BJ (cell line): ENCODE results near the gene FBXL12. TPM values are rescaled to one million over a fixed set of nuclear protein-coding genes. Genes with fewer than 3 reads are reported as not detected.
"Not testable (repeated sequence)": the region's sequence is repeated elsewhere in the genome, so short reads cannot be mapped to it uniquely, and the experiment has no call there.

Experiments used
- CTCF ChIA-PET: fragments of 350-600 bp; formaldehyde crosslinking; extraction: SDS; loops from one replicate; lab custom pipeline; 2021; ENCODE audit warnings: antibody characterized with exemption, inconsistent platforms; lab: Yijun Ruan, JAX
- POLR2A ChIA-PET: fragments of 300-600 bp; sonication (Branson Sonifier 250); formaldehyde crosslinking; extraction: SDS; loops from one replicate; lab custom pipeline; 2021; ENCODE audit warnings: antibody characterized with exemption; lab: Charles Lee
- DNase-seq: peaks from one replicate; pipeline ENCODE4 v3.0.0-alpha.2; 2011; ENCODE audit warnings: low read depth
- H3K27me3 ChIP-seq: 2 replicates; pipeline ENCODE4 v1.6.0; 2011; ENCODE audit warnings: low read length; ENCODE audit not compliant: control insufficient read depth, insufficient read depth
- H3K36me3 ChIP-seq: 2 replicates; pipeline ENCODE4 v1.5.1; 2011; ENCODE audit warnings: low read length; ENCODE audit not compliant: control insufficient read depth, insufficient read depth
- H3K4me3 ChIP-seq: 2 replicates; pipeline ENCODE4 v1.5.1; 2011; ENCODE audit warnings: low read depth, mild to moderate bottlenecking, control low read depth, low read length
- polyA plus RNA-seq: library from polyadenylated mRNA; depleted of rRNA; stranded (reverse); fragments of >200 nt; gene quantifications from 2 replicates; pipeline ENCODE4 v1.2.3, GENCODE V29; 2011
- TF ChIP-seq, protein P1 (sequence below): IDR thresholded peaks from 2 replicates; pipeline ENCODE4 v1.5.1; 2011; ENCODE audit warnings: low read depth, mild to moderate bottlenecking, control low read depth, inconsistent platforms, low read length, moderate library complexity; ENCODE audit not compliant: insufficient read depth

The FBXL12 gene
- polyA plus RNA-seq, 1 experiment: 35.3 TPM

DNA sequence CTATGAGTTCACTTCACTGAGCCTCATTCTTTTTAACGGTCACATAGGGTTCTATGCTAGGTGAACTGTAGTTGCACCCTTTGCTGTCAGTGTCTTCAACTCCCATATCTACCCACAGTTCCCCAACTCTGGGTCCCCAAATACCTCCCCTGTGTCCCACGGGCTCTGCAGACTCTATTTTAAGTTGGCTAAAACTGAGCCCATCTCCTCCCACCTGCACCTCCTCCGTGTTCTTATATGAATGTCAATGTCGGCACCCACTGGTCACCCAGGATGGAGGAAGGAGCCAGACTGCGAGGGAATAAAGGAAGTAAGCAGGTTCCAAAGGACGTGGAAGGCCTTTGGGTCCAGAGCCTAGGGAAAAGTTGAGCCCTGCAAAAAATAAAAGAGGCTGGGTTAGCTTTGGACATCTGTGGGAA, 15.4 kb upstream of the FBXL12 start:
- Histone ChIP-seq H3K36me3 (peaks cover 11% of the 10 kb centered on the region), H3K27me3 (no peaks in the 10 kb centered on the region), H3K4me3 (peak overlapping the region; percentile 78; the same call in 1 of the 2 replicates)
- CTCF ChIA-PET: interaction anchor here (0.6 kb wide), 1 partner anchor 34 kb away, joined by 3 read pairs; no protein-coding TSS in a partner anchor
- TF ChIP-seq, protein P1, sequence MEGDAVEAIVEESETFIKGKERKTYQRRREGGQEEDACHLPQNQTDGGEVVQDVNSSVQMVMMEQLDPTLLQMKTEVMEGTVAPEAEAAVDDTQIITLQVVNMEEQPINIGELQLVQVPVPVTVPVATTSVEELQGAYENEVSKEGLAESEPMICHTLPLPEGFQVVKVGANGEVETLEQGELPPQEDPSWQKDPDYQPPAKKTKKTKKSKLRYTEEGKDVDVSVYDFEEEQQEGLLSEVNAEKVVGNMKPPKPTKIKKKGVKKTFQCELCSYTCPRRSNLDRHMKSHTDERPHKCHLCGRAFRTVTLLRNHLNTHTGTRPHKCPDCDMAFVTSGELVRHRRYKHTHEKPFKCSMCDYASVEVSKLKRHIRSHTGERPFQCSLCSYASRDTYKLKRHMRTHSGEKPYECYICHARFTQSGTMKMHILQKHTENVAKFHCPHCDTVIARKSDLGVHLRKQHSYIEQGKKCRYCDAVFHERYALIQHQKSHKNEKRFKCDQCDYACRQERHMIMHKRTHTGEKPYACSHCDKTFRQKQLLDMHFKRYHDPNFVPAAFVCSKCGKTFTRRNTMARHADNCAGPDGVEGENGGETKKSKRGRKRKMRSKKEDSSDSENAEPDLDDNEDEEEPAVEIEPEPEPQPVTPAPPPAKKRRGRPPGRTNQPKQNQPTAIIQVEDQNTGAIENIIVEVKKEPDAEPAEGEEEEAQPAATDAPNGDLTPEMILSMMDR: no peak
- DNase-seq: no peak
- POLR2A ChIA-PET: no interaction called here

DNA sequence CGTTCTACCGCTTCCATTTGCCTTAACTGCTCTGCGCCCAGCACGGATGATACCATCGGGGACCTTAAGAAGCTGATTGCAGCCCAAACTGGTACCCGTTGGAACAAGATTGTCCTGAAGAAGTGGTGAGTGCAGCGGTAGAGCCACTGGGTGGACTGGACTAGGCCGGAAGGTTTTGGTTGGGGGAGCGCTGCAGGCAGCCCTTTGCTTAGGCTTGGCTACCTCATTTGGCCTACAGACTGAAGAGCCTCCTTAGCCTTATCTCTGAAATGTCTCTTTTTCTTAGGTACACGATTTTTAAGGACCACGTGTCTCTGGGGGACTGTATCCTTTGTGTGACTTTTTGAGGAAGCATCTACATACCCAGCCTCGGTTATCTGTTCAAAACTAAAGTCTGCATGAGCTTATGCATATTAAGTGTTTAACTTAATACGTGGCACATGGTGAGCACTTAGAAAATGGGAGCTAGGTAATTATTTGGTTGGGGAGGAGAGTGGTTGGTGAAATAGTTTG, 9.7 kb upstream of the FBXL12 start:
- Histone ChIP-seq H3K4me3 (peak overlapping the region; percentile 86), H3K36me3 (peaks cover 5% of the 10 kb centered on the region), H3K27me3 (no peaks in the 10 kb centered on the region)
- DNase-seq: no peak
- TF ChIP-seq, protein P1: no peak
- CTCF ChIA-PET: interaction anchor here (0.6 kb wide), 1 partner anchor 1179 kb away, joined by 3 read pairs; no protein-coding TSS in a partner anchor
- POLR2A ChIA-PET: no interaction called here

DNA sequence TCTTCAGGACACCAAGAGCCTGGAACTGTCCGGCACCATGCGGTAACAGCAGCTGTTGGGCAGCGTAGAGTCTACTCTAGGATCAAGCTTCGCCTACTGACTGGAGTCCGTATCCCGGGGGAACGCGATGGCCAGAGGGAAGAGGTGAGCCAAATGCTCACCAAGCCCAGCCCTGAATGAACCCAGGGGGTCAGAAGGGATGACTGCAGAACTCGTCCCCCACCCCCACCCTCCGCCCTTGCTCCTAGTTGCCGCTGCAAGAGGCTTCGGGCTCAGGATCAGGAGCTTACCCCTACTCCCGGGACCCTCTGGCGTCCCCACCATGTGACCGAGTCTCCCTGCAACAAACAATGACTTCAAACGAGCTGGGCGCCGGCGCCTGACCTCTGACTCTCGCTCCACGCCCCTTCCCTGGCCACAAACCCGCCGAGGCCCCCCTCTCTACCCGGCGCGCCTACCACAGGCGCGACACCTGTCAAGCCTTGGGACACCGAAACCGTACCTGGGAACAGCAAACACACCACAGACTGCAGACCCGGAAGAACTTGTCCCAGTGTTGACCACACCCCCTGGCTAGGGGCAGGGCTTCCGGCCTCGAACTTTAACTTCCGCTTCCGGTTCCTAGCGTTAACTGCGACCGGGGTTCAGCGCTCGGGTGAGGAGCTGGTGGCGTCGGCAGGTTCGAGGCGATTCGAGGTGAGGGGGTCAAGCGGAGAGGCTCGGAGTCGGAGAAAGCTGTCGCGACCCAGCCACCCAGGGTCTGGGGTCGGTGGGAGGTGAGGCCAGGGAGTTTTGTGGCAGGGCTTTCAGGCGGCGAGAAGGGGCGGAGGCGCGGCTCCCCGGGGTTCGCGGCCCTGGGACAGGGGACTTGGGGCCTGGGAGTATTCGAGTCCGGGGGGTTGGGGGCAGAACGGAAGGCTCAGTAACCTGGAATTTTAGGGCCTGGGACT, 8.7 kb upstream of the FBXL12 start, which contains the start of gene UBL5:
UBL5 (plus strand) TSS at position 630 of the 950 bp plus-strand sequence. CDS start 420 bp downstream, outside the sequence.
- CTCF ChIA-PET: interaction anchor here (0.6 kb wide), 2 partner anchors 150 to 1178 kb away, joined by 3 read pairs; no protein-coding TSS in a partner anchor

DNA sequence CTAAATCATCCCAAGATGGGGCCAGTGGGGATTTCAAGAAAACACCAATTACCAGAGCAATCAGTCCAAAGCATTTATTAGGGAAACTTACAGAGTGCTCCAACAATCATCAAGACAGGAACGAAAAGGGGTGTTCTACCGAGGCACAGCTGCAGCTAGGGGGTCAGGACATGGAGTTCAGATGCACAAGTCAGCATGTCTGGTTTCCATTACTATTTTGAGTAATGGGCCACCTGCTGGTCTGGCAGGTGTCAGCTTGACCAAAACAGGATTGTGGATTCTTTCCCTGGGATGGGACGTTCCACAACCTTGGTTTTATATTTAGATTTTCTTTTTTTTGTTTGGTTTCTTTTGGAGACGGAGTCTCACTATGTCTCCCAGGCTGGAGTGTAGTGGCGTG, 4.9 kb upstream of the FBXL12 start:
- H3K36me3 ChIP-seq: no peaks in the 10 kb centered on the region

More for the DNA sequence above, 8.7 kb upstream of the FBXL12 start, which contains the start of gene UBL5:
- Histone ChIP-seq H3K27me3 (no peaks in the 10 kb centered on the region), H3K36me3 (peaks cover 5% of the 10 kb centered on the region), H3K4me3 (peak within 1 kb of the TSS; percentile 86)
- peak; percentile 20 for DNase-seq
- POLR2A ChIA-PET: interaction anchor here (0.6 kb wide), 2 partner anchors 17 to 178 kb away, joined by 3 to 4 read pairs; no protein-coding TSS in a partner anchor
- TF ChIP-seq, protein P1: no peak

DNA sequence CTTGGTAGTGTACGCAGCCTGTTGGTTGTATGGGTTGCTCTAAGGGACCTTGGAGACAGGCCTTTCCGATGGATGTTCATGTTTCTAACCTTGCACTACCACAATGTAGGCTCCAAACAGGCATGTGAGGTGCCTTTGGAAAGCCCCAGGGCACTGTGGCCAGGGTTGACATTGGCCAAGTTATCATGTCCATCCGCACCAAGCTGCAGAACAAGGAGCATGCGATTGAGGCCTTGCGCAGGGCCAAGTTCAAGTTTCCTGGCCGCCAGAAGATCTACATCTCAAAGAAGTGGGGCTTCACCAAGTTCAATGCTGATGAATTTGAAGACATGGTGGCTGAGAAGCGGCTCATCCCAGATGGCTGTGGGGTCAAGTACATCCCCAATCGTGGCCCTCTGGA, 1.2 kb upstream of the FBXL12 start:
- H3K36me3 ChIP-seq, POLR2A ChIA-PET, H3K27me3 ChIP-seq, H3K4me3 ChIP-seq, DNase-seq, CTCF ChIA-PET: not testable (repeated sequence)

More for the DNA sequence above, 4.9 kb upstream of the FBXL12 start:
- TF ChIP-seq, protein P1: no peak
- no peak overlapping the region for H3K4me3 ChIP-seq
- CTCF ChIA-PET: interaction anchor here (0.8 kb wide), 1 partner anchor 51 kb away, joined by 3 read pairs; no protein-coding TSS in a partner anchor
- POLR2A ChIA-PET: no interaction called here
- no peaks in the 10 kb centered on the region for H3K27me3 ChIP-seq
- DNase-seq: no peak
